Activated CD4-positive, alpha-beta memory T cell treated with anti-CD3 and anti-CD28 coated beads, Interleukin-2, amount 10 ng/mL, durations not matched to agents 7 days and 5 days (primary cell): ENCODE data around the gene SOCS1. TPM values are rescaled to one million over a fixed set of nuclear protein-coding genes. Genes with fewer than 3 reads are reported as not detected.

Experiments
- CTCF ChIA-PET: fragments of 350-600 bp; sonication (Branson Sonifier 250); formaldehyde crosslinking; loops from one replicate; lab custom pipeline; 2021; ENCODE audit warnings: antibody characterized with exemption, inconsistent platforms; lab: Charles Lee
- POLR2A ChIA-PET: fragments of 350-600 bp; sonication (Branson Sonifier 250); formaldehyde crosslinking; loops from one replicate; lab custom pipeline; 2021; ENCODE audit warnings: antibody characterized with exemption; lab: Charles Lee
- DNase-seq: peaks from one replicate; pipeline ENCODE4 v3.0.0-alpha.2; 2020
- H3K27ac Mint-ChIP-seq: one replicate; pipeline ENCODE4 v1.8.0; 2021; ENCODE audit warnings: mild to moderate bottlenecking, mixed read lengths
- H3K27me3 Mint-ChIP-seq: one replicate; pipeline ENCODE4 v1.8.0; 2021; ENCODE audit warnings: mixed read lengths
- H3K36me3 Mint-ChIP-seq: one replicate; pipeline ENCODE4 v1.8.0; 2021; ENCODE audit warnings: low read depth, mixed read lengths
- H3K4me1 Mint-ChIP-seq: one replicate; pipeline ENCODE4 v1.8.0; 2021; ENCODE audit warnings: mixed read lengths
- H3K4me3 Mint-ChIP-seq: one replicate; pipeline ENCODE4 v1.8.0; 2021; ENCODE audit warnings: mild to moderate bottlenecking, mixed read lengths
- H3K9me3 Mint-ChIP-seq: one replicate; pipeline ENCODE4 v1.8.0; 2021; ENCODE audit warnings: mixed read lengths
- total RNA-seq, 2 experiments: library from RNA; stranded (reverse); gene quantifications; one replicate each; pipeline ENCODE4 v1.2.3, GENCODE V29; 2021

Gene SOCS1
- total RNA-seq, 2 experiments from 2014 or later: 136 to 142 TPM

DNA sequence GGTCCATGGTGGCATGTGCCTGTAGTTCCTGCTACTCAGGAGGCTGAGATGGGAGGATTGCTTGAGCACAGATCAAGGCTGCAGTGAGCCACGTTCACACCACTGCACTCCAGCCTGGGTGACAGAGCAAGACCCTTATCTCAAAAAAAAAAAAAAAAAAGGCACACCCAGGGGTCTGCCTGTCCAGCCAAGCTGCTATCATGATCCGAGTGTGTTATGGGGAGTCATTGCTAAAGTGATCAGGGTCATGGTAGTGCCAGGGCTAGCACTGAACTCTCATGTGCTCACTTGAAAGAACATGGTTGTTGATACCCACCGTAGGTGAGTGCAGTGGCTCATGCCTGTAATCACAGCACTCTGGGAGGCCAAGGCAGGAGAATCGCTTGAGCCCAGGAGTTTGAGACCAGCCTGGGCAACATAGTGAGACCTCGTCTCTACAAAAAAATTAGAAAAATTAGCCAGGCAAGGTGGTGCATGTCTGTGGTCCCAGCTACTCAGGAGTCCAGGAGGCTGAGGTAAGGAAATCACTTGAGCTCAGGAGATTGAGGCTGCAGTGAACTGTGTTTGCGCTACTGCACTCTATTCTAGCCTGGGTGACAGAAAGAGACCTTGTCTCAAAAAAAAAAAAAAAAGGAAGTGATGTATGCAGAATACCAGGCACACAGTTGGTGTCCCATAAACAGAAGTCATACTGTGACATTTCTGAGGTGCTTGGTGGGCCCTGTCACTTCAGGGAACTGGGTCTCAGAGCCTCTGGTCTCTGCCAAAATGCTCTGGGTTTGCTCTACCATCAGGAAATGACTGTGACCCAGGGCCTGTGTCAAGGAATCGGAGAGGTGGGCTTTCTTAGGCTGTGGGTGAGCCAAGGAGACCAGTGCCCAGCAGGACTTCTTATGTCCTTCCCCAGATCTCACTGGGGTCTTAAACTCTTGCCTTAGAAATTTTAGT lies 23.0 kb upstream of the SOCS1 start:
- Mint-ChIP-seq H3K4me1 (no peaks in the 10 kb centered on the region), H3K9me3 (no peaks in the 10 kb centered on the region), H3K36me3 (no peaks in the 10 kb centered on the region), H3K4me3 (no peak overlapping the region), H3K27me3 (peaks cover 31% of the 10 kb centered on the region), H3K27ac (no peak overlapping the region)
- DNase-seq: no peak
- POLR2A ChIA-PET: no interaction called here
- CTCF ChIA-PET: no interaction called here

DNA sequence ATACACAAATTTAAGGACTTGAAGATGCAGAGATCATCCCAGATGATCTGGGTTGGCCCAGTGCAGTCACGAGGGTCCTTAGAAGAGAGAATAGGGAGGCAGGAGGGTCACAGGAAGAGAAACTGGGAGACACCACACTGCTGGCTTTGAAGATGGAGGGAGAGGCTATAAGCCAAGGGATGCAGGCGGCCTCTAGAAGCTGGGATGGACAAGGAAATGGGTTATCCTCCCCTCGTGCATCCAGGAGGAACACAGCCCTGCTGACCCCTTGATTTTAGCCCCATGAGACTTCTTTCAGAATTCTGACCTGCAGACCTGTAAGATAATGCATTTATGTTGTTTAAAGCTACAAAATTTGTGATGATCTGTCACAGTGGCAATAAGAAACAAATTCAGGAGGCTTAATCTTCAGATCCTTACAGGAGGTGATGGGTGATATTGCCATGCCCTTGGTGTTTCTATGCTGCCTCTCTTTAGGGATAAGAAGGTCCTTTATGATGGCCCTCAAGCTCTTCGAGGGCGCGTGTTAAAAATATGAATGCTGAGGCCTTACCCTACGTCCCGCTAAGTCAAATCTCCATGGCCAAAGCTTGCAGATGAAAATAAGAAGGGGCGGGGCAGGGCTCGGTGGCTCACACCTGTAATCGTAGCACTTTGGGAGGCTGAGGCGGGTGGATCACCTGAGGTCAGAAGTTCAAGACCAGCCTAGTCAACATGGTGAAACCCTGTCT lies 21.8 kb upstream of the SOCS1 start:
- ChIA-PET CTCF (no interaction called here), POLR2A (no interaction called here)
- no peak overlapping the region for H3K27ac Mint-ChIP-seq
- peaks cover 28% of the 10 kb centered on the region for H3K27me3 Mint-ChIP-seq
- no peaks in the 10 kb centered on the region for H3K36me3 Mint-ChIP-seq
- no peaks in the 10 kb centered on the region for H3K4me1 Mint-ChIP-seq
- DNase-seq: no peak
- no peak overlapping the region for H3K4me3 Mint-ChIP-seq
- no peaks in the 10 kb centered on the region for H3K9me3 Mint-ChIP-seq

DNA sequence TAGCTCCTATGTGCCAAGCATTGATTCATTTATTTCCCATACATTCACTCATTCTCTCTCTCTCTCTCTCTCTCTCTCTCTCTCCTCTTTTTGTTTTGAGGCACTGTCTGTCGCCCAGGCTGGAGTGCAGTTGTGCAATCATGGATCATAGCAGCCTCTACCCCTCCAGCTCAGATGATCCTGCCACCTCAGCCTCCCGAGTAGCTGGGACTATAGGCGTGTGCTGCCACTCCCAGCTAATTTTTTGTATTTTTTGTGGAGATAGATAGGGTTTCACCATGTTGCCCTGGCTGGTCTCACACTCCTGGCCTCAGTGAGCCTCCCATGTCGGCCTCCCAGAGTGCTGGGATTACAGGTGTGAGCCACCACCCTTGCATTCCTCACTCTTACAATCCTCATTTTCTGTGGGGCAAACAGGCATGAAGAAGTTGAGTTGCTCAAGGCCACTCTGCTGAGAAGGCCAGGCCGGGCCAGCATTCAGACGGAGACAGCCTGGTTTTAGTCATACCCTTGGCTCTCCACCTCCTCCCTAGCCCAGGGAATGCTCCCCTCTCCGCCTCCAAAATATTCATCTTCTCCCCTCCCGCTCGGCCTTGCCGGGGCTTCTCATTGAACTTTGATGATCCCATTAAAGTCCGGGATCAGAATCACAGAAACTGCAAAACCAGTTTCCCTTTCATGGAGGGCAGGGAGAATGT lies 21.0 kb upstream of the SOCS1 start:
- H3K27ac Mint-ChIP-seq: no peak overlapping the region
- H3K4me1 Mint-ChIP-seq: no peaks in the 10 kb centered on the region
- H3K4me3 Mint-ChIP-seq: no peak overlapping the region
- no peaks in the 10 kb centered on the region for H3K36me3 Mint-ChIP-seq
- ChIA-PET POLR2A (no interaction called here), CTCF (no interaction called here)
- H3K9me3 Mint-ChIP-seq: no peaks in the 10 kb centered on the region
- DNase-seq: no peak
- H3K27me3 Mint-ChIP-seq: peaks cover 27% of the 10 kb centered on the region

DNA sequence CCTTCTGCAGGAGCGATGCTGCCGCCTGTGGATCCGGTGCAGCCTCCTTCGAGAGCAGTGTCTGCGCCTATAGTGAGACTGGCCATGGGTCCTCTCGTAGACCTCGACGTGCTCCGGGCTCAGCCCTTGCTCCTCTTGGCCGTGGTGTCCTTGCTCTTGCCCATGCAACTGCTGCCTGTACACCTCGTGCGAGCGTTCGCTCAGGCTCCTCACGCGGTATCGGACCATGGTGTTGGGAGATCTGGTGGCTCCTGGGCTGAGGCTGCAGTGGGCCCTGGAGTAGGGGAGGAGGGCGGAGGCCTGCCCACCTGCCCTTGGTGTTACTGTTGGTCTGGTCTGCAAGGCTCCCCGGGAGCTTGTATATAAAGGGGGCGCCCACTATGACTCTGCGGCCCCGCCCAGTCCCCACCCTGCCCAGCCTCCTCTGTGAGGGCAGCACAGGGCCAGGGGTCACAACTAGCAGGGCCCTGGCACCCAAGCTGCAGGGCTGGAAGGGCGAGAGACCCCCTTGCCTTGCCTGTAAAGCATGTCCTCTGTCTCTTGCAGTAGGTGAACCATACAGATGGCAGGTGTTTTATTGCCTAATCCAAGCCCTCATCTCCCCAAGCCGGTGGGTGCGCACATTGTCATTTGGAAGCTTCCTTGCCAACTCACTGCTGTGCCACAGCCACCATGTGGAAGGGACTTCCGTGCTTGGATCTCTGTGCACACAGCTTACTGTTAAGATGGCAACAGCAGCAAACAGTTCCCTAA lies 20.3 kb upstream of the SOCS1 start, which contains the start of gene PRM2:
PRM2 (minus strand) TSS at position 338 of the 753 bp plus-strand sequence; CDS start at position 228, 110 bp downstream.
- no peaks in the 10 kb centered on the region for H3K36me3 Mint-ChIP-seq
- no peak within 1 kb of the TSS for H3K27ac Mint-ChIP-seq
- H3K4me3 Mint-ChIP-seq: no peak within 1 kb of the TSS
- H3K4me1 Mint-ChIP-seq: no peaks in the 10 kb centered on the region
- H3K9me3 Mint-ChIP-seq: no peaks in the 10 kb centered on the region
- DNase-seq: no peak
- peaks cover 26% of the 10 kb centered on the region for H3K27me3 Mint-ChIP-seq
- ChIA-PET POLR2A (no interaction called here), CTCF (no interaction called here)

- H3K4me1 Mint-ChIP-seq: no peaks in the 10 kb centered on the region
- CTCF ChIA-PET: no interaction called here
- DNase-seq: no peak
- H3K4me3 Mint-ChIP-seq: no peak overlapping the region
- POLR2A ChIA-PET: no interaction called here
- H3K36me3 Mint-ChIP-seq: no peaks in the 10 kb centered on the region
- no peaks in the 10 kb centered on the region for H3K9me3 Mint-ChIP-seq
- peaks cover 30% of the 10 kb centered on the region for H3K27me3 Mint-ChIP-seq
- no peak overlapping the region for H3K27ac Mint-ChIP-seq
Measured at GRCh38 chr16:11274964-11275363, 19.0 kb upstream of the SOCS1 start.

DNA sequence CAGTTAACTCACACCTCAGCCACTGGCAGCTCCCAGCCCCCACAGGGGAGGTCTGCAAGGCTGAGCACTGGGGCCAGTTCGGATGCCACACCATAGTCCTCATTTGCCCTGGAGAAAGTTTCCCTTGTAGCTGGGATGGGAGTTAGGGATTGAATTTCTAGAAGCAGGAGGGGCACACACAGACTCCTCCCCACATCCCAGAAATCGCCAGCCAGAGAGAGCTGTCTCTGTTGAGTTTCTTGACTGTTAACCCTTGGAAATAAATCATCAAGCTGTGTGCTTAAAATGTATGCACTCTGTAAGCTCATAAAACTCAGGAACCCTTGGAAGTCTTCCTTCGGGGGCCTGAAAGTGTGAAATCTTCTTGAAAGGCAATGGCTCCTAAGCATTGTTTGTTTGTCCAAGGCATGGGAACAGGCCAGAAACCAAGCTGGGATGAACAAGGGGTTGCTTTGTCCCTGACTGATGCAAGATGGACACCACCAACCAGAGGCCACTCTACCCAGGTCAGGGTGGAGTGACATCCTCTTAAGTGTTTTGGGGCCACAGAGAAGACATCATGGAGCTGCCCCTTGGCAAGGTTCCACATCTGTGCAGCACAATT lies 17.8 kb upstream of the SOCS1 start:
- ChIA-PET CTCF (interaction anchor here (0.9 kb wide), 1 partner anchor 18 kb away, joined by 3 read pairs; no protein-coding TSS in a partner anchor), POLR2A (no interaction called here)
- peaks cover 31% of the 10 kb centered on the region for H3K27me3 Mint-ChIP-seq
- no peaks in the 10 kb centered on the region for H3K9me3 Mint-ChIP-seq
- no peak for DNase-seq
- H3K36me3 Mint-ChIP-seq: no peaks in the 10 kb centered on the region
- H3K27ac Mint-ChIP-seq: no peak overlapping the region
- H3K4me1 Mint-ChIP-seq: no peaks in the 10 kb centered on the region
- no peak overlapping the region for H3K4me3 Mint-ChIP-seq

- no peaks in the 10 kb centered on the region for H3K4me1 Mint-ChIP-seq
- no peaks in the 10 kb centered on the region for H3K36me3 Mint-ChIP-seq
- ChIA-PET CTCF (interaction anchor here (0.6 to 0.9 kb wide), 2 partner anchors 19 to 105 kb away, joined by 3 to 4 read pairs; no protein-coding TSS in a partner anchor), POLR2A (no interaction called here)
- no peaks in the 10 kb centered on the region for H3K9me3 Mint-ChIP-seq
- H3K4me3 Mint-ChIP-seq: no peak within 1 kb of the TSS
- H3K27me3 Mint-ChIP-seq: peaks cover 35% of the 10 kb centered on the region
- H3K27ac Mint-ChIP-seq: no peak within 1 kb of the TSS
- no peak for DNase-seq
Measured at GRCh38 chr16:11272921-11273720, 17.1 kb upstream of the SOCS1 start, which contains the start of gene PRM3. Gene PRM3, minus strand, starts transcription at chr16:11273629. Its CDS starts 34 bp downstream, at chr16:11273595.

DNA sequence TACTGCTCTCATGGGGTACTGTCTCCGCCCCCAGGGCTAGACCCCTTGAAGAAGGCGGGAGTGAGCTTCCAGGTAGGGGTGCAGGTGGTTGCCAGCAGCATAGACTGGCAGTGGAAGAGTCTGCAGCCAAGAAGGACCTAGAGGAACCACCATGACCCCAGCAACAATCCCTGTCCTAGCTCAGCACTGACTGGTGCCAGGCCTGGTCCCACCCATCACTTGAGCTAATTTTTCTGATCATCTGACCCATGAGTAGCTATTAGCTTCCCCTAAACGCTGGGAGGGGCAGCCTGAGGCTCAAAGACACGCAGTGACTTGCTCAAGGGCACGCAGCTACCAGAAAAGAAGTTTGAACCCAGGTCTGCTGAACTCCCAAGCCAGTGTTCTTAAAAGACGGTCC lies 16.5 kb upstream of the SOCS1 start:
- Mint-ChIP-seq H3K36me3 (no peaks in the 10 kb centered on the region), H3K27me3 (peaks cover 36% of the 10 kb centered on the region), H3K4me3 (no peak overlapping the region), H3K4me1 (no peaks in the 10 kb centered on the region), H3K27ac (no peak overlapping the region), H3K9me3 (no peaks in the 10 kb centered on the region)
- CTCF ChIA-PET: interaction anchor here (0.6 kb wide), 1 partner anchor 106 kb away, joined by 4 read pairs; no protein-coding TSS in a partner anchor
- POLR2A ChIA-PET: no interaction called here
- DNase-seq: no peak

GRCh38 chr16:11271610-11272009 lies 15.6 kb upstream of the SOCS1 start:
- H3K4me3 Mint-ChIP-seq: no peak overlapping the region
- no peak overlapping the region for H3K27ac Mint-ChIP-seq
- H3K27me3 Mint-ChIP-seq: peaks cover 37% of the 10 kb centered on the region
- ChIA-PET POLR2A (no interaction called here), CTCF (no interaction called here)
- no peaks in the 10 kb centered on the region for H3K36me3 Mint-ChIP-seq
- H3K4me1 Mint-ChIP-seq: no peaks in the 10 kb centered on the region
- DNase-seq: no peak
- no peaks in the 10 kb centered on the region for H3K9me3 Mint-ChIP-seq

- CTCF ChIA-PET: interaction anchor here (1.1 to 1.2 kb wide), 2 partner anchors 15 to 58 kb away, joined by 3 read pairs; partner anchors contain the start of gene SOCS1
- Mint-ChIP-seq H3K36me3 (no peaks in the 10 kb centered on the region), H3K4me1 (no peaks in the 10 kb centered on the region), H3K27ac (no peak overlapping the region), H3K27me3 (peaks cover 37% of the 10 kb centered on the region), H3K9me3 (no peaks in the 10 kb centered on the region), H3K4me3 (no peak overlapping the region)
- POLR2A ChIA-PET: no interaction called here
- no peak for DNase-seq
Measured at GRCh38 chr16:11270602-11271162, 14.7 kb upstream of the SOCS1 start.

- H3K27me3 Mint-ChIP-seq: peaks cover 35% of the 10 kb centered on the region
- no peak within 1 kb of the TSS for H3K27ac Mint-ChIP-seq
- ChIA-PET CTCF (no interaction called here), POLR2A (interaction anchor here (0.5 to 1.0 kb wide), 2 partner anchors 15 to 44 kb away, joined by 4 to 5 read pairs; no protein-coding TSS in a partner anchor)
- peaks cover 10% of the 10 kb centered on the region for H3K4me1 Mint-ChIP-seq
- no peaks in the 10 kb centered on the region for H3K36me3 Mint-ChIP-seq
- no peaks in the 10 kb centered on the region for H3K9me3 Mint-ChIP-seq
- no peak within 1 kb of the TSS for H3K4me3 Mint-ChIP-seq
- no peak for DNase-seq
Measured at GRCh38 chr16:11268921-11269375, 12.9 kb upstream of the SOCS1 start, which contains the start of gene TNP2. Gene TNP2, minus strand, starts transcription at chr16:11269325. Its CDS starts 63 bp downstream, at chr16:11269262.
